ENCODE results near the gene TRIM67.

TRIM67 gene

GRCh38 chr1:231159202-231159962, 2.5 kb upstream of the TRIM67 start:
- DNase-seq, result no peak

- DNase-seq, result no peak
Measured at GRCh38 chr1:231159963-231160761, 1.7 kb upstream of the TRIM67 start.

DNA sequence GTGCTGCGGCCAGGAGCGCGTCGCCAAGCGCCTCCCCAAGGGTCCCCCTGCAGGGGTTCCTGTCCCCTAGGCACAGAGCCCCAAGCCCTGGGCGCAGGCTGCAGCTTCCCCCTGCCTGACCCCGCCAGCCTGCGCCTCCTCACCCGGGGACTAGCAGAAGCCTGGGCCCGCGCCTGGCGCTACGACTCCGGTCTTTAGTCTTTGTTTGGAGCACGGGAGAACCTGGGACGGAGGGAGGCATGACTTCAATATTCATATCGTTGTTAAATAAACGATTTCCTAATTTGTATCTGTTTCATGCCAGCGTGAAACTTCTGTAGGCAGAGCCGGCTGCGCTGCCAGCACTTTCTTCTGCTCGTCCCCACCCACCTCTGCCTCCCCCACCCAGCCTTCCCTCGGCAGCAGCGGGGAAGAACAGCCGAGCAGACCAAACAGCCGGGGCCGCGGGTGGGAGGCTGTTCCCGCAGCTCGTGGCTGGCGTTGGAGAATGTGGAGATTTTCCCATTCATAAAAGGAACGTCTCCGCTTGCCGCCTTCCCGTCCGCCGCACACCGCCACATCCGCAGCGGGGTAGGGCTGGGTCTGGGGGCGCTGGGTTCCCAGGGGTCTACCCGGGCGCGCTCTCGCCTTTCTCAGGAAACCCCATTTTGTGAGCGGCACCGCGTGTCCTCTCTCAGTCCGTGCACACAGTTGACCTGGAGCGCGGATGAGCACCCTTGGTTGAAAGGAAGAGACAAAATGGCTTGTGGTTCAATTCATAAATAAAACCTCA, 777 bp upstream of the TRIM67 start:
- no peak for DNase-seq

GRCh38 chr1:231162297-231162969, 575 bp downstream of the TRIM67 start:
- peak; percentile 9 for DNase-seq

- no peak for DNase-seq
Measured at GRCh38 chr1:231162970-231163829, 1.3 kb downstream of the TRIM67 start.

DNA sequence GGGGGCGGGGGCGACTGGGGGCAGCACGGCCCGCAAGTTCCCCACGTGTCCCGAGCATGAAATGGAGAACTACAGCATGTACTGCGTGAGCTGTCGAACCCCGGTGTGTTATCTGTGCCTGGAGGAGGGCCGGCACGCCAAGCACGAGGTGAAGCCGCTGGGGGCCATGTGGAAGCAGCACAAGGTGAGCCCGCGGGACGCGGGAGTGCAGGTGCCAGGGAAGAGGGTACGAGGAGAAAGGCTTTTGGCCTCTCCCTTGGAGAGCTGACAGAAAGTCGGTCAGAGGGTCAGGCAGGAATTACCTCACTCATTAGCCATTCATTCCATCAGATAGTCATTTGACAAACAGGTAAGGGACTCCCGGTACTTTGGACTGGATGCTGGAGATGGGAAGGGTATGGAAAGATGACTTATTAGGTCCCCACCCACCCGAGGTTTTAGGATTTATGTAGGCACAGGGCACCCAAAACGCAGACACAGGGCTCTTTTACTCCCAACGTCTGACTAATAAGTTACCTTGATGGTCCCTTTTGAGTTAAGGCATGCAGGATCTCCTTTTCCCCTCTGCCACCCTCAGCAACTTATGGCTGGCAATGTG, 2.1 kb downstream of the TRIM67 start:
- no peak for DNase-seq

DNA sequence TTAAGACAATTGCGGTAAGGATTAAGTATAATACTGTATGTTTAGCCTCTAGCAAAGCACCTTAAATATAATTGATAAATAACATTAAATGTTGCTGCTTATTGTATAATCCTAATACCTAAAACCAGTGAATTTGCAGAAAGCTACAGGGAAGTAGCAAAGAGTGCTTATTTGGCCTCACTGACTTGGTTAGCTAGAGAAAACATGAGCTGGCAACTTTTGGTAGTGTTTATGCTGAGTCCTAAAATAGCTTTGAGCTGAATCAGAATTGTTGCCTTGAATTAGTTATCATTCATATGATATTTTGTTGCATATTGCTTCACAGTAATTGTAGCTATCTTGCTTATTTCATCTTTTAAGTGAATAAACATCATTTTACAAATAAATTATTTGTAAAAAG, 3.5 kb downstream of the TRIM67 start:
- no peak for DNase-seq

GRCh38 chr1:231166398-231166797, 4.5 kb downstream of the TRIM67 start:
- DNase-seq, result no peak

- no peak for DNase-seq
Measured at GRCh38 chr1:231170875-231171274, 9.0 kb downstream of the TRIM67 start.

- no peak for DNase-seq
Measured at GRCh38 chr1:231171623-231172197, 9.9 kb downstream of the TRIM67 start.

DNA sequence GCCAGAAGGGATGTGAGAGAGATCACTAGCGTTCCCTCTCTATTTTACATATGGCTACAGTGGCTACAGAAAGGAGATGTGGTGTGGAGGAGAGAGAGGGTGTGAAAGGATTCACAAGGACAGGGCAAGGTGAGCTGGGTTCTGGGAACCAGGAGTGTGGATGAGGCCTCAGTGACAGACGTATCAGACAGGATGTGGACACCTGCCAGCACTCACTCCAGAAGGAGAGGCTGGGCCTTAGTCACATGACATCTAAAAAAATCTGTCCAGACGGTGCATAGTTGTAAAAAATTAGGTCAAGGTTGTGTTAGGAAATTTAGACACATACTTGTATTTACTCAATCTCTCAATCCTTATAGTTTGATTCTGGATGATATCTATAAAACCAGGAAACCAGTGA, 10.6 kb downstream of the TRIM67 start:
- peak; percentile 5 for DNase-seq

DNA sequence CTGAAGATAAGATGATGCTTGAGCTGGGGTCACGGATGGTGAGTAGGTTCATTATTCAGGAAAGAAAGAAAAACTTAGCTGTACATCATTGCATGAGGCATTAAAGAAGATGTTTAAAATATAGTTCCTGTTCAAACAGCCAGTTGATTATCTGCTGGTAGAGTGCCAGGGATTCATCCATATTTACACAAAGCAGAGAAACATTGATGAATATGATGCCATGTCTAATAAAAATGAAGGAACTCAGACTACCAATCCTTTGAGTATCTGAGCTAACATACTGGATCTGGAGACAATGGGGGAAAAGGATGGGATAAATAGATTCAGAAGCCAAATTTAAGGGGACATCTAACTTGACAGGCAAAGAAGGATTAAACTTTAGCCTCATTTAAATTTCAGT, 14.6 kb downstream of the TRIM67 start:
- DNase-seq, result no peak

GRCh38 chr1:231177226-231177625, 15.4 kb downstream of the TRIM67 start:
- DNase-seq, result no peak

GRCh38 chr1:231177936-231178335, 16.1 kb downstream of the TRIM67 start:
- DNase-seq, result no peak

- no peak for DNase-seq
Measured at GRCh38 chr1:231178970-231179369, 17.1 kb downstream of the TRIM67 start.

GRCh38 chr1:231180034-231180433, 18.2 kb downstream of the TRIM67 start:
- DNase-seq, result no peak

DNA sequence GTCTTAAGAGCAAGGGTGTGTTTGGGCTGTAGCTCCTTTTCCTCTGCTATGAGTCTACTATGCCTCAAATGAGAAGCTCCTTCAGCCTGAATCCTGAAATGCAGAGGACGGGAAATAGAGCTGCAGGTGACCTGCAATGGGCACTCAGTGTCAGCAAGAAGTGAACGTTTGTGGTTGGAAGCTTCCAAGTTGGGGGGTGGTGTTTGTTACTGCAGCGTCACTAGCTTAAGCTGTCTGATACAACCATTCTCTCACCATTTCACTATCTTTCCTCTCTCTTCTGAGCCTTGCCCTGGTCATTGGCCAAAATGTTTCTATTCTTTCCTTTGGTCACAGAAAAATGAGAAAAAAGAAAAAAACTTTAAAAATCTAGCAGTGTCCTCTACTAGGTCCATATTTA, 19.4 kb downstream of the TRIM67 start:
- DNase-seq, result no peak

DNA sequence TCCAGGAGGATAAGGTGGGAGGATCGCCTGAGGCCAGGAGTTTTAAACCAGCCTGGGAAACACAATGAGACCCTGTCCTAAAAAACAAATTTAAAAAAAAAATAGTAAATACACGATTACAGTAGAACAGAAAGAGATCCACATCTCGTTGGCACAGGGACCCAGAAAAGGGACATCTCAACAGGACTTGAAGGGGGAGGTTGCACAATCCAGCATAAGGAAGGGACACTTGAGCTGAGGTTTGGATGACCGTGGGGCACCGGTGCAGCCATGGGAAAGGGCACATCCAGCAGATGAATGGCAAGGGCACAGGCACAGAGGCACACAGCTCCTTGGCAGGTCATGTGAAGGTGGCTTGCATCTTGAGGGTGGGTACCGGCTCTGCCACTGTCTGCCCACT, 20.5 kb downstream of the TRIM67 start:
- no peak for DNase-seq

GRCh38 chr1:231183639-231184590, 22.1 kb downstream of the TRIM67 start:
- DNase-seq, result no peak

GRCh38 chr1:231184891-231185290, 23.0 kb downstream of the TRIM67 start:
- DNase-seq, result no peak
